Caco-2 (cell line): ENCODE data around the gene IQGAP2. TPM values are rescaled to one million over a fixed set of nuclear protein-coding genes. Genes with fewer than 3 reads are reported as not detected.

ENCODE experiments used
- BruUV-seq: library from RNA; stranded (reverse); fragments of 400-500 nt; replicated peaks from 2 replicates; lab custom pipeline; 2021; lab: Mats Ljungman, UMichigan
- CTCF ChIA-PET: fragments of 300-600 bp; sonication (Branson Sonifier 250); formaldehyde crosslinking; loops from one replicate; lab custom pipeline; 2022; ENCODE audit warnings: antibody characterized with exemption; lab: Charles Lee
- POLR2A ChIA-PET: fragments of 300-600 bp; sonication (Branson Sonifier 250); formaldehyde crosslinking; loops from one replicate; lab custom pipeline; 2022; ENCODE audit warnings: antibody characterized with exemption; lab: Charles Lee
- DNase-seq, 2 experiments: peaks; one replicate each; pipeline versions ENCODE4 v3.0.0 to v3.0.0-alpha.2; 2020 to 2022
- H3K27me3 ChIP-seq: replicated peaks from 2 replicates; pipeline ENCODE4 v1.6.0; 2011; ENCODE audit warnings: low read length; ENCODE audit not compliant: control insufficient read depth, insufficient read depth
- H3K36me3 ChIP-seq: 2 replicates; pipeline ENCODE4 v1.5.1; 2011; ENCODE audit warnings: low read length; ENCODE audit not compliant: control insufficient read depth, insufficient read depth
- H3K4me1 ChIP-seq: fragments of 250-450 bp; sonication (Bioruptor Pico); 2 replicates; pipeline ENCODE4 v1.5.1; 2020; ENCODE audit warnings: mild to moderate bottlenecking
- H3K4me3 ChIP-seq: 2 replicates; pipeline ENCODE4 v1.5.1; 2011; ENCODE audit warnings: low read depth, mild to moderate bottlenecking, control low read depth, low read length
- H3K9me3 ChIP-seq: fragments of 250-450 bp; sonication (Bioruptor Pico); 2 replicates; pipeline ENCODE4 v1.5.1; 2020; ENCODE audit warnings: mild to moderate bottlenecking, moderate library complexity
- H3K27ac Mint-ChIP-seq: one replicate; pipeline ENCODE4 v1.8.0; 2022; ENCODE audit warnings: mixed read lengths; ENCODE audit not compliant: unreplicated experiment
- H3K27me3 Mint-ChIP-seq: one replicate; pipeline ENCODE4 v1.8.0; 2022; ENCODE audit warnings: mixed read lengths; ENCODE audit not compliant: insufficient read depth, unreplicated experiment
- H3K36me3 Mint-ChIP-seq: one replicate; pipeline ENCODE4 v1.8.0; 2022; ENCODE audit warnings: mild to moderate bottlenecking, mixed read lengths; ENCODE audit not compliant: insufficient read depth, unreplicated experiment
- H3K4me1 Mint-ChIP-seq: one replicate; pipeline ENCODE4 v1.8.0; 2022; ENCODE audit warnings: low read depth, mixed read lengths; ENCODE audit not compliant: unreplicated experiment
- H3K4me3 Mint-ChIP-seq: one replicate; pipeline ENCODE4 v1.8.0; 2022; ENCODE audit warnings: mild to moderate bottlenecking, moderate library complexity, mixed read lengths; ENCODE audit not compliant: unreplicated experiment
- H3K9me3 Mint-ChIP-seq: one replicate; pipeline ENCODE4 v1.8.0; 2022; ENCODE audit warnings: mixed read lengths; ENCODE audit not compliant: unreplicated experiment
- CTCF ChIP-seq, 2 experiments: fragments of 200-600 bp in 1 of 2; IDR thresholded peaks; 1 replicate in 1 of 2; 2 replicates in 1 of 2; pipeline versions ENCODE4 v1.5.1 to v1.8.0; 2011 to 2022; ENCODE audit warnings: antibody characterized with exemption in 1 of 2, control low read depth in 1 of 2, inconsistent platforms in 1 of 2, low read depth in 1 of 2, low read length in 1 of 2, mild to moderate bottlenecking in 1 of 2, moderate library complexity in 1 of 2; ENCODE audit not compliant: insufficient read depth in 1 of 2, severe bottlenecking in 1 of 2, unreplicated experiment in 1 of 2
- intact Hi-C: fragments of 100-400 bp; cut with micrococcal nuclease; formaldehyde crosslinking; loops from one replicate; pipeline ENCODE4 v1.10.0; 2022; ENCODE audit not compliant: unreplicated experiment
- total RNA-seq: library from RNA; stranded (reverse); gene quantifications from 2 replicates; pipeline ENCODE4 v1.2.3, GENCODE V29; 2022

IQGAP2 gene
- total RNA-seq, 1 experiment from 2014 or later = 89.4 TPM

- Mint-ChIP-seq H3K27ac (no peak overlapping the region), H3K9me3 (no peaks in the 10 kb centered on the region), H3K27me3 (no peaks in the 10 kb centered on the region), H3K36me3 (peaks cover 56% of the 10 kb centered on the region), H3K4me1 (no peaks in the 10 kb centered on the region), H3K4me3 (no peak overlapping the region)
- ChIA-PET POLR2A (no interaction called here), CTCF (interaction anchor here (0.6 kb wide), 1 partner anchor 13 kb away, joined by 4 read pairs; no protein-coding TSS in a partner anchor)
- H3K4me3 ChIP-seq = no peak overlapping the region
- intact Hi-C loops = no loop called here
- H3K36me3 ChIP-seq = no peaks in the 10 kb centered on the region; the same call in 1 of the 2 replicates
- H3K9me3 ChIP-seq = no peaks in the 10 kb centered on the region
- no TSS peak for BruUV-seq
- DNase-seq = no peak
- TF ChIP-seq CTCF (IDR thresholded peaks at IDR 0.05; ENCODE audit: insufficient read depth in 1 of 2, low read depth in 1 of 2, low read length in 1 of 2, severe bottlenecking in 1 of 2, unreplicated experiment in 1 of 2) = no peak
- H3K4me1 ChIP-seq = no peaks in the 10 kb centered on the region
- H3K27me3 ChIP-seq = no peaks in the 10 kb centered on the region
Observed at GRCh38 chr5:76594107-76594506, 191.0 kb downstream of the IQGAP2 start.

- no peaks in the 10 kb centered on the region for H3K27me3 Mint-ChIP-seq
- no peak overlapping the region for H3K27ac Mint-ChIP-seq
- DNase-seq = no peak
- BruUV-seq = no TSS peak
- Histone ChIP-seq H3K36me3 (no peaks in the 10 kb centered on the region; the same call in 1 of the 2 replicates), H3K4me1 (no peaks in the 10 kb centered on the region), H3K27me3 (no peaks in the 10 kb centered on the region), H3K9me3 (no peaks in the 10 kb centered on the region), H3K4me3 (no peak overlapping the region)
- intact Hi-C loops = no loop called here
- TF ChIP-seq CTCF (IDR thresholded peaks at IDR 0.05; ENCODE audit: insufficient read depth in 1 of 2, low read depth in 1 of 2, low read length in 1 of 2, severe bottlenecking in 1 of 2, unreplicated experiment in 1 of 2) = no peak
- ChIA-PET CTCF (no interaction called here), POLR2A (no interaction called here)
- H3K36me3 Mint-ChIP-seq = peaks cover 57% of the 10 kb centered on the region
- H3K4me1 Mint-ChIP-seq = no peaks in the 10 kb centered on the region
- no peak overlapping the region for H3K4me3 Mint-ChIP-seq
- H3K9me3 Mint-ChIP-seq = no peaks in the 10 kb centered on the region
Observed at GRCh38 chr5:76595755-76596481, 192.8 kb downstream of the IQGAP2 start.

- ChIA-PET CTCF (no interaction called here), POLR2A (no interaction called here)
- no peaks in the 10 kb centered on the region for H3K4me1 Mint-ChIP-seq
- H3K27me3 Mint-ChIP-seq = no peaks in the 10 kb centered on the region
- TF ChIP-seq CTCF (IDR thresholded peaks at IDR 0.05; ENCODE audit: insufficient read depth in 1 of 2, low read depth in 1 of 2, low read length in 1 of 2, severe bottlenecking in 1 of 2, unreplicated experiment in 1 of 2) = no peak
- no peaks in the 10 kb centered on the region for H3K9me3 Mint-ChIP-seq
- Histone ChIP-seq H3K27me3 (no peaks in the 10 kb centered on the region), H3K4me1 (no peaks in the 10 kb centered on the region), H3K4me3 (no peak overlapping the region), H3K36me3 (no peaks in the 10 kb centered on the region), H3K9me3 (no peaks in the 10 kb centered on the region)
- intact Hi-C loops = no loop called here
- BruUV-seq = no TSS peak
- H3K36me3 Mint-ChIP-seq = peaks cover 62% of the 10 kb centered on the region
- H3K4me3 Mint-ChIP-seq = no peak overlapping the region
- H3K27ac Mint-ChIP-seq = no peak overlapping the region
- no peak for DNase-seq
Observed at GRCh38 chr5:76598531-76598930, 195.4 kb downstream of the IQGAP2 start.
